GM18520 (cell line): ENCODE results near the gene TRPM2.

Experiments
- ATAC-seq: cut with Tn5 transposase; IDR thresholded peaks from one replicate; pipeline ENCODE4 v1.9.1; 2021; ENCODE audit not compliant: unreplicated experiment

TRPM2 gene

GRCh38 chr21:44353191-44353970 lies at the start of gene TRPM2:
TSS of gene TRPM2 (plus strand) at chr21:44353621. CDS start at chr21:44353701, 80 bp downstream.
- no peak for ATAC-seq

- ATAC-seq = no peak
Measured at GRCh38 chr21:44304011-44304616, 49.3 kb upstream of the TRPM2 start.

GRCh38 chr21:44304877-44305293 lies 48.5 kb upstream of the TRPM2 start:
- ATAC-seq = no peak

GRCh38 chr21:44305691-44306090 lies 47.7 kb upstream of the TRPM2 start:
- no peak for ATAC-seq

GRCh38 chr21:44306936-44307704 lies 46.3 kb upstream of the TRPM2 start:
- no peak for ATAC-seq

- ATAC-seq = no peak
Measured at GRCh38 chr21:44310628-44311507, 42.6 kb upstream of the TRPM2 start.

- ATAC-seq = no peak
Measured at GRCh38 chr21:44312089-44312488, 41.3 kb upstream of the TRPM2 start.

GRCh38 chr21:44312716-44313115 lies 40.7 kb upstream of the TRPM2 start:
- ATAC-seq = no peak

- no peak for ATAC-seq
Measured at GRCh38 chr21:44313451-44313850, 40.0 kb upstream of the TRPM2 start.

- ATAC-seq = no peak
Measured at GRCh38 chr21:44314128-44314527, 39.3 kb upstream of the TRPM2 start.

- ATAC-seq = no peak
Measured at GRCh38 chr21:44314561-44314960, 38.9 kb upstream of the TRPM2 start.

- no peak for ATAC-seq
Measured at GRCh38 chr21:44315691-44316203, 37.7 kb upstream of the TRPM2 start.

GRCh38 chr21:44316277-44316900 lies 37.0 kb upstream of the TRPM2 start:
- ATAC-seq = no peak

GRCh38 chr21:44317241-44317782 lies 36.1 kb upstream of the TRPM2 start:
- no peak for ATAC-seq

- no peak for ATAC-seq
Measured at GRCh38 chr21:44317871-44318270, 35.5 kb upstream of the TRPM2 start.

- ATAC-seq = no peak
Measured at GRCh38 chr21:44318489-44319285, 34.7 kb upstream of the TRPM2 start.

GRCh38 chr21:44319407-44320065 lies 33.9 kb upstream of the TRPM2 start:
- ATAC-seq = no peak

GRCh38 chr21:44320847-44321246 lies 32.6 kb upstream of the TRPM2 start:
- no peak for ATAC-seq
